MCF 10A (cell line): Measurements from ENCODE around the gene TBX6. TPM values are rescaled to one million over a fixed set of nuclear protein-coding genes. Genes with fewer than 3 reads are reported as not detected.

Source experiments
- BruUV-seq: library from RNA; stranded (reverse); fragments of 400-500 nt; replicated peaks from 2 replicates; lab custom pipeline; 2021; lab: Mats Ljungman, UMichigan
- CTCF ChIA-PET: fragments of 300-600 bp; sonication (Branson Sonifier 250); formaldehyde crosslinking; extraction: SDS; loops from one replicate; lab custom pipeline; 2021; ENCODE audit warnings: antibody characterized with exemption, inconsistent platforms; lab: Yijun Ruan, JAX
- POLR2A ChIA-PET: fragments of 300-600, 350-650 bp; sonication (Branson Sonifier 250); formaldehyde crosslinking; extraction: SDS; loops from one replicate; lab custom pipeline; 2020; ENCODE audit warnings: antibody characterized with exemption, inconsistent platforms; lab: Yijun Ruan, JAX
- DNase-seq: peaks from one replicate; pipeline ENCODE4 v3.0.0-alpha.2; 2018; ENCODE audit not compliant: unreplicated experiment
- H3K27ac Mint-ChIP-seq: one replicate; pipeline ENCODE4 v1.8.0; 2022; ENCODE audit warnings: mild to moderate bottlenecking, low read depth, mixed read lengths; ENCODE audit not compliant: unreplicated experiment
- H3K27me3 Mint-ChIP-seq: one replicate; pipeline ENCODE4 v1.8.0; 2022; ENCODE audit warnings: mixed read lengths; ENCODE audit not compliant: insufficient read depth, unreplicated experiment
- H3K36me3 Mint-ChIP-seq: one replicate; pipeline ENCODE4 v1.8.0; 2022; ENCODE audit warnings: mild to moderate bottlenecking, moderate library complexity, mixed read lengths; ENCODE audit not compliant: insufficient read depth, unreplicated experiment
- H3K4me1 Mint-ChIP-seq: one replicate; pipeline ENCODE4 v1.8.0; 2022; ENCODE audit warnings: mixed read lengths; ENCODE audit not compliant: insufficient read depth, unreplicated experiment
- H3K4me3 Mint-ChIP-seq: one replicate; pipeline ENCODE4 v1.8.0; 2022; ENCODE audit warnings: mild to moderate bottlenecking, moderate library complexity, mixed read lengths; ENCODE audit not compliant: unreplicated experiment
- H3K9me3 Mint-ChIP-seq: one replicate; pipeline ENCODE4 v1.8.0; 2022; ENCODE audit warnings: mixed read lengths; ENCODE audit not compliant: unreplicated experiment
- CTCF ChIP-seq: fragments of 200-600 bp; IDR thresholded peaks from one replicate; pipeline ENCODE4 v1.8.0; 2022; ENCODE audit warnings: antibody characterized with exemption, mild to moderate bottlenecking; ENCODE audit not compliant: unreplicated experiment
- intact Hi-C: fragments of 100-400 bp; cut with micrococcal nuclease; formaldehyde crosslinking; loops from 2 replicates; pipeline ENCODE4 v1.14.1; 2022
- total RNA-seq: library from RNA; stranded (reverse); gene quantifications from 2 replicates; pipeline ENCODE4 v1.2.3, GENCODE V29; 2022

The TBX6 gene
- total RNA-seq, 1 experiment from 2014 or later, result 0.16 TPM

- POLR2A ChIA-PET, result interaction anchor here (0.7 to 6.7 kb wide), 17 partner anchors 9 to 683 kb away, joined by 3 to 173 read pairs (median 8); partner anchors contain the start of genes FBRS, MAPK3, MVP and PPP4C
- H3K27me3 Mint-ChIP-seq, result no peaks in the 10 kb centered on the region
- peaks cover 45% of the 10 kb centered on the region for H3K36me3 Mint-ChIP-seq
- TF ChIP-seq CTCF, result no peak
- H3K27ac Mint-ChIP-seq, result peak overlapping the region; percentile 95
- intact Hi-C loops, result loop anchor here (1.0 kb wide), 1 partner anchor 11 kb away; a partner anchor contains a TSS
- CTCF ChIA-PET, result interaction anchor here (0.6 to 0.7 kb wide), 4 partner anchors 82 to 1575 kb away, joined by 3 to 4 read pairs (median 3); no protein-coding TSS in a partner anchor
- DNase-seq, result no peak
- peaks cover 25% of the 10 kb centered on the region for H3K4me1 Mint-ChIP-seq
- peak overlapping the region; percentile 97 for H3K4me3 Mint-ChIP-seq
- no peaks in the 10 kb centered on the region for H3K9me3 Mint-ChIP-seq
- BruUV-seq, result no TSS peak
These were observed 27.0 kb downstream of the TBX6 start for GRCh38 chr16:30064729-30065101.

- peak; percentile 15 for TF ChIP-seq CTCF
- Mint-ChIP-seq H3K27me3 (no peaks in the 10 kb centered on the region), H3K4me3 (peak overlapping the region; percentile 97), H3K4me1 (peaks cover 25% of the 10 kb centered on the region), H3K36me3 (peaks cover 39% of the 10 kb centered on the region), H3K27ac (peak overlapping the region; percentile 95), H3K9me3 (no peaks in the 10 kb centered on the region)
- POLR2A ChIA-PET, result interaction anchor here (0.7 to 6.7 kb wide), 8 partner anchors 9 to 260 kb away, joined by 3 to 173 read pairs (median 17); partner anchors contain the start of genes MAPK3, PPP4C and TBX6
- no TSS peak for BruUV-seq
- peak; percentile 55 for DNase-seq
- intact Hi-C loops, result no loop called here
- CTCF ChIA-PET, result interaction anchor here (0.6 to 1.6 kb wide), 10 partner anchors 9 to 1575 kb away, joined by 3 to 5 read pairs (median 3); partner anchors contain the start of gene TLCD3B
These were observed 27.6 kb downstream of the TBX6 start for GRCh38 chr16:30063893-30064728.

GRCh38 chr16:30063278-30063892 lies 28.3 kb downstream of the TBX6 start:
- Mint-ChIP-seq H3K36me3 (peaks cover 32% of the 10 kb centered on the region), H3K27ac (peak overlapping the region; percentile 95), H3K4me3 (peak overlapping the region; percentile 97), H3K4me1 (peaks cover 25% of the 10 kb centered on the region), H3K9me3 (no peaks in the 10 kb centered on the region), H3K27me3 (no peaks in the 10 kb centered on the region)
- ChIA-PET POLR2A (interaction anchor here (1.4 to 6.7 kb wide), 3 partner anchors 8 to 20 kb away, joined by 4 to 173 read pairs (median 155); partner anchors contain the start of gene PPP4C), CTCF (interaction anchor here (0.6 to 1.6 kb wide), 7 partner anchors 8 to 368 kb away, joined by 3 to 5 read pairs (median 3); partner anchors contain the start of genes KIF22 and TLCD3B)
- DNase-seq, result no peak
- TF ChIP-seq CTCF, result no peak
- BruUV-seq, result no TSS peak
- intact Hi-C loops, result no loop called here
